ENCODE data around the gene NAP1L2. TPM values are rescaled to one million over a fixed set of nuclear protein-coding genes. Genes with fewer than 3 reads are reported as not detected.

Gene NAP1L2
- total RNA-seq (2022; extraction: Qiagen RNA extraction): 0.89 to 1.2 TPM (median 1.1 TPM) in 5 replicates

GRCh38 chrX:73214426-73215094 is at the start of gene NAP1L2:
Gene NAP1L2 (minus strand): TSS chrX:73214851. CDS start chrX:73214492, 359 bp downstream.

Other genes with a start within 250 kb of the NAP1L2 start
- gene PABPC1L2B, start 211.9 kb downstream of the NAP1L2 start, total RNA-seq (2022; extraction: Qiagen RNA extraction): not detected in 5 replicates
- gene PABPC1L2A, start 135.3 kb downstream of the NAP1L2 start, total RNA-seq (2022; extraction: Qiagen RNA extraction): not detected in 5 replicates
- gene CDX4, start 232.2 kb upstream of the NAP1L2 start, total RNA-seq (2022; extraction: Qiagen RNA extraction): not detected in 5 replicates

Data from A549 treated with dexamethasone at 1 μM for 4 hours (cell line).